HG03039 (cell line): Measurements from ENCODE around the gene RNF103.
"Not testable (repeated sequence)": the region's sequence is repeated elsewhere in the genome, so short reads cannot be mapped to it uniquely, and the experiment has no call there.

Experiments
- ATAC-seq: cut with Tn5 transposase; IDR thresholded peaks from one replicate; pipeline ENCODE4 v1.9.1; 2021; ENCODE audit warnings: mild to moderate bottlenecking, moderate library complexity; ENCODE audit not compliant: unreplicated experiment

Gene RNF103, protein sequence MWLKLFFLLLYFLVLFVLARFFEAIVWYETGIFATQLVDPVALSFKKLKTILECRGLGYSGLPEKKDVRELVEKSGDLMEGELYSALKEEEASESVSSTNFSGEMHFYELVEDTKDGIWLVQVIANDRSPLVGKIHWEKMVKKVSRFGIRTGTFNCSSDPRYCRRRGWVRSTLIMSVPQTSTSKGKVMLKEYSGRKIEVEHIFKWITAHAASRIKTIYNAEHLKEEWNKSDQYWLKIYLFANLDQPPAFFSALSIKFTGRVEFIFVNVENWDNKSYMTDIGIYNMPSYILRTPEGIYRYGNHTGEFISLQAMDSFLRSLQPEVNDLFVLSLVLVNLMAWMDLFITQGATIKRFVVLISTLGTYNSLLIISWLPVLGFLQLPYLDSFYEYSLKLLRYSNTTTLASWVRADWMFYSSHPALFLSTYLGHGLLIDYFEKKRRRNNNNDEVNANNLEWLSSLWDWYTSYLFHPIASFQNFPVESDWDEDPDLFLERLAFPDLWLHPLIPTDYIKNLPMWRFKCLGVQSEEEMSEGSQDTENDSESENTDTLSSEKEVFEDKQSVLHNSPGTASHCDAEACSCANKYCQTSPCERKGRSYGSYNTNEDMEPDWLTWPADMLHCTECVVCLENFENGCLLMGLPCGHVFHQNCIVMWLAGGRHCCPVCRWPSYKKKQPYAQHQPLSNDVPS

GRCh38 chr2:86623494-86624266, at the start of gene RNF103:
Gene RNF103, minus strand, starts transcription at chr2:86623865. Its CDS starts 979 bp downstream, at chr2:86622886.
- peak; percentile 81 for ATAC-seq

DNA sequence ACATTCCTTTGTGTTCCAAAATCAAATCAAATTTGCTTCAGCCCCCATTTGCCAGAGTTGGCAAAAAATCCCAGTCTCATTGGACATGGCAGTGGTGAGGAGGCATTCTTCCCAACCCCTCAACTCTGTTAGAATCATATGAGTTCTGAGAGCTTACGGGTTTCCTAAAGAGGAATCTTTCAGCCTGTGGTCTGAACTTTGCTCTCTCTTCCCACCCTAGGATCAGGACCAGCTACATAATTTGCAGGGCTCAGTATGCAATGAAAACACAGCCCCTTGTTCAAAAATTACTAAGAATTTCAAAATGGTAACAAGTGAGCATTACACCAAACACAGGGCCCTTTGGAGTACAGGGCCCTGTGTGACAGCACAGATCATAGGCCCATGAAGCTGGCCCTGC, 49.3 kb upstream of the RNF103 start:
- ATAC-seq, result no peak

DNA sequence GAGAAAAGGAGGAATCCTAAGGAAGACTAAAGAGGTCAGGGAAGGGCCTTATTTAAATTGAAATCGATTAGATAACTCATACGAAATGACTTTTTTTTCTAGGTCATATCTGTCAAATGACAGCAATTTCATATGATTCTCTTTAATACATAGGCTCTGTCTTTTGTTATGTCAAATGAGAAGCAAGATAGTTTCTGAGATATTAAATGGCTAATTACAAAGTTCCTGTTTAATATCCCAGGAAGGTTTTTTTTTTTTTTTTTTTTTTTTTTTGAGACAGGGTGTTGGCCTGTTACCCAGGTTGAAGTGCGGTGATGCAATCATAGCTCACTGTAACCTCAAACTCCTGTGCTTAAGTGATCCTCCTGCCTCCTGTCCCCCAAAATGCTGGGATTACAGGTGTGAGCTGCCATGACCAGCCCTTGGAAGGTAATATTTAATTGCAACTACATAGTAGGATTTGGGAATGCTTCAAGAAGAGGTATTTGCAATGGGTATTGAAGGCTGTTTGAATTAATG, 48.4 kb upstream of the RNF103 start:
- ATAC-seq, result no peak

- no peak for ATAC-seq
Observed at GRCh38 chr2:86671337-86671981, 47.8 kb upstream of the RNF103 start.

- ATAC-seq, result not testable (repeated sequence)
Observed at GRCh38 chr2:86669323-86669722, 45.7 kb upstream of the RNF103 start.

- no peak for ATAC-seq
Observed at GRCh38 chr2:86661333-86661732, 37.7 kb upstream of the RNF103 start.

- no peak for ATAC-seq
Observed at GRCh38 chr2:86650188-86650587, 26.5 kb upstream of the RNF103 start.

- no peak for ATAC-seq
Observed at GRCh38 chr2:86649119-86649947, 25.7 kb upstream of the RNF103 start.

GRCh38 chr2:86648681-86649080, 25.0 kb upstream of the RNF103 start:
- ATAC-seq, result no peak

DNA sequence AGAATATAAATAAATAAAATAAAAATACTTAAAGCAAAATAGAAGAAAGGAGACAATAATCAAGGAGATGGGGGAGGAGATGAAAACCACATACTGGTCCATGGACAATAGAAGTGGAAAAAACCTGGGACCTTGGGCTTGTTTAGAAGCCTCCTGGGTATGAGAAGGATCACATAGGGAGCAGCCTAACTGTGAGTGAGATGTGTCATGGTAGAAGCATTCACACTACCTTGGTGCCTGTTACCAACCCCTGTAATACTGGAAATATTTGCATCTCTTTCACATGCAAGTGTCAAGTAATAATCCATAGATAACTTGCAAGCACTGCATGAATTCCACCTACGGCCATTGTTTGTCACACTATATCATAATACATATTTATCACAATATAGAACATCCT, 23.2 kb upstream of the RNF103 start:
- ATAC-seq, result no peak

- no peak for ATAC-seq
Observed at GRCh38 chr2:86646329-86646728, 22.7 kb upstream of the RNF103 start.

DNA sequence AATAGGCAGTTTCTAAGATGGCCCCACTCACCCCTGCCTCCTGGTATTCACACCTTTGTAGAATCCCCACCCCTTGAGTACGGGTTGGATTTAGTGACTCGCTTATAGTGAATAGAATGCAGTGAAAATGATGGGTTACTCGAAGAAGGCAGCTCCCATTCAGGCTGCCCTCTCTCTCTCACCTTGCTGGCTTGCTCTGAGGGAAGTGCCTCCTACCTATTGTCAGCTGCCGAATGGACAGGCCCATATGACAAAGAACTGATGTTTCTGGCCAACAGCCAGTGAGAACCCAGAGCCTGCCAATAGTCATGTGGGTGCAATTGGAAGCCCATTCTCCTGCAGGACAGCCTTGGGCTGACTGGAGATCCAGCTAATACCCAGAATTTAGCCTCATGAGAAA, 22.1 kb upstream of the RNF103 start:
- no peak for ATAC-seq

- no peak for ATAC-seq
Observed at GRCh38 chr2:86638712-86639111, 15.0 kb upstream of the RNF103 start.

GRCh38 chr2:86636842-86637241, 13.2 kb upstream of the RNF103 start:
- ATAC-seq, result no peak

- ATAC-seq, result no peak
Observed at GRCh38 chr2:86634352-86634751, 10.7 kb upstream of the RNF103 start.

- ATAC-seq, result no peak
Observed at GRCh38 chr2:86633155-86633651, 9.5 kb upstream of the RNF103 start.

GRCh38 chr2:86632672-86633071, 9.0 kb upstream of the RNF103 start:
- no peak for ATAC-seq

DNA sequence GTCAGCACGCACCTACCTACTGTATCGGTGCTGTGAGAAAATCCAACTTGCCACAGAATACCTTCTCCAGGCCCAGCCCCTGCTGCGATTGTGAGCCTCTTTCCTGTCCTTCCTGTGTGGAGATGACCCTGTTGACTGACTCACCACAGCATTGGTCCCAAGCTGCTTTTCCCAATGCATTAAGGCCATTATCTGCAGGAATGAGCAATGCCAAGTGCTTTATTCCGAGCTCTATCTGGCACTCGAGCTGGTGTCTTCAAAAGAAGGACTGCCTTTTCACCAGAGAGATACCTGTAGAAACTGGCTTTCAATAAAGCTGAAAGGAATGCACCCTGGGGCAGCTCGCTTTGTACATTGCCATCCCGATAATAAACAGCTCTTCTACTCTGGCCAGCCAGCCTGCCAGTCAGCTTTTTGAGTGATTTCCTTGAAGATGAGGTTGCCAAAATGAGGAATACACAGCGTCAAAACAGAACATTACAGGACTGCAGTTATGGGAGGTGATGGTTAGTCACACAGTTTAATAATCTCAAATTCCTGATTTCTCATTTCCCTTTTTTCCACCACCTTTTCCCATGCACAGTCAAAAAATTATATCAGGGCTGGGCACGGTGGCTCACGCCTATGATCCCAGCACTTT, 8.3 kb upstream of the RNF103 start:
- ATAC-seq, result no peak

DNA sequence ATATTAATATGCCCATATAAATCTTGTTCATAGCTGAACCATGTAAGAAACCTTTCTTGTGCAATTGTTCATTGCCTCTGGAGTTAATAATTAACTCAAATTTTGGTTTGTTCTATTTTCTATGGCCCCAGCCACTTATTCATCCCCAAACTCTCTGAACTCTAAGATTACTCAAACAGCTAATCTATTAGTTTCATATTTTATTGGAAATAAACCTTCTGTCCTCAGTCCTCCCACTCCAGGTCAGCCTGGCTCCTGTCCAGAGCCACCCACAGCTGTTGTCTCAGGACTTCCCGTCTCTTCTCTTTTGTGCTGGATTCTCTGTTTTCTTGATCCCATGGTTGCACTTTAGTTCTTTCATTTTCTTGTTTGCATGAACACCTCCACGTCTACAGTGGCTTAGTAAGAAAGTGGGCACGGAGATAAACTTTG, 4.4 kb upstream of the RNF103 start:
- no peak for ATAC-seq
